ENCODE data around the gene FMR1NB.

FMR1NB gene, protein sequence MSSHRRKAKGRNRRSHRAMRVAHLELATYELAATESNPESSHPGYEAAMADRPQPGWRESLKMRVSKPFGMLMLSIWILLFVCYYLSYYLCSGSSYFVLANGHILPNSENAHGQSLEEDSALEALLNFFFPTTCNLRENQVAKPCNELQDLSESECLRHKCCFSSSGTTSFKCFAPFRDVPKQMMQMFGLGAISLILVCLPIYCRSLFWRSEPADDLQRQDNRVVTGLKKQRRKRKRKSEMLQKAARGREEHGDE

DNA sequence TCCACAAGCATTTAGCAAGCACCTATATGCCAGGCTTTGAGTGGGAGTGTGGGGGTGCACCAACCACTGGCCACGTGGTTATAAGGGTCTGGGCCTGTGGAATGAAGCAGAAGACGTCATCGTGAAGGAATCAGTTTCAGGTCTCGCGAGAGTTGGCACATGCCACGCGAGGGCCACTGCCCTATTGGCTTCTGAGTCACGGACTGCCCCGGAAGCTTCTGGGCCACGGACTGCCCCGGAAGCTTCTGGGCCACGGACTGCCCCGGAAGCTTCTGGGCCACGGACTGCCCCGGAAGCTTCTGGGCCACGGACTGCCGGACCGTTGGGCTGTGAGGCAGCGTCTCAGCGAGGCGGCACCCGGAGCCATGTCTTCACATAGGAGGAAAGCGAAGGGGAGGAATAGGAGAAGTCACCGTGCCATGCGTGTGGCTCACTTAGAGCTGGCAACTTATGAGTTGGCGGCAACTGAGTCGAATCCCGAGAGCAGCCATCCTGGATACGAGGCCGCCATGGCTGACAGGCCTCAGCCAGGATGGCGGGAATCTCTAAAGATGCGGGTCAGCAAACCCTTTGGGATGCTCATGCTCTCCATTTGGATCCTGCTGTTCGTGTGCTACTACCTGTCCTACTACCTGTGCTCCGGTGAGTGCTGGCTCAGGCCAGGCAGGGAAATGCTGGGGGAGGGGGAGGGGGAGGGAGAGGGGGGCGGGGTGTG lies at the start of gene FMR1NB:
Gene FMR1NB, plus strand, starts transcription at position 300 of the 715 bp plus-strand sequence. Its CDS starts 66 bp downstream, at position 366.
- no peak for DNase-seq

DNA sequence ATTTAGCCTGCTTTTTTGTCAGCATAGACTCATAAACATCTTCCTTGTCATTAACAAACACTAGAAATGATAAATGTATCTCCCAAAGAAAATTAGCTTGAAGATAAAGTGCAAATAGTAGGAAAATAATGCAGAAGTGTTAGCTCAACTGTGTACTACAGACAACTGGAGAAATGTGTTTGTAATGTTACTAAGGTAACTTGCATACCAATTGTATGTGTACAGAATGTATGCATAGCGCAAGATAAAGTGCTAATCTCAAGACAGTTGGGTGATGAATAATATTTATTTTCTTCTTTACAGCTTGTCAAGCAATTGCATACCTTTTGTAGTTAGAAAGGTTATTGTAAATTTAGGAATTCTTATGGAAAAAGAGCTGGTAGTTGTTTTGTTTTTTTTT lies 47.3 kb upstream of the FMR1NB start:
- DNase-seq = no peak

DNA sequence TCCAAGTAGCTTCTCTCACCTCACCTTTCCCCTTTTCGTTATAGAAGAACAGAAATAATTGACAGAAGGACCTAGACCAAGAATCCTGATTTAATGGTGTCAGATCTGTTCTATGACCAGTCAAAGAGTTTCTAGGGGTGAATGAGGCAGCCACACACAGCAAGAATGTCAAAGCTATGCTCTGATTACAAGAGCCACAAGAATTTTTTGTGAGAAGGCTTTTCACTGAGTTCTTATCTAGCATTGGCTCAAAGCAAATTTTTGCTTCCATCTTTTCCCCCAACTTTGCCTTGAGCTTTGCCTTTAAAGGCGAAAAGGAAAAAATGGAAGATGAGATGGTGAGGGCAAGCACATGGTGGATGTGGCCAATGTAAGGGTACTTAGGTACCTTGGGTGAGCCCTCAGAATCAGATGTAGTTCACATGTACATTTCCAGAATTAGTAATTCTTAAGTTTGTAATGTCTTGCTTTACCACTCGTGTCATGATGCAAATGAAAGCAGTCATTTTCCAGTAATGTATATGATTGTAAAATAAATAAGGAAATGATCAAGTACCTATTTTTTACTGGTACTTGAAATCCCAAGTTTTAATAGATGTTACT lies 45.9 kb upstream of the FMR1NB start:
- DNase-seq = no peak

DNA sequence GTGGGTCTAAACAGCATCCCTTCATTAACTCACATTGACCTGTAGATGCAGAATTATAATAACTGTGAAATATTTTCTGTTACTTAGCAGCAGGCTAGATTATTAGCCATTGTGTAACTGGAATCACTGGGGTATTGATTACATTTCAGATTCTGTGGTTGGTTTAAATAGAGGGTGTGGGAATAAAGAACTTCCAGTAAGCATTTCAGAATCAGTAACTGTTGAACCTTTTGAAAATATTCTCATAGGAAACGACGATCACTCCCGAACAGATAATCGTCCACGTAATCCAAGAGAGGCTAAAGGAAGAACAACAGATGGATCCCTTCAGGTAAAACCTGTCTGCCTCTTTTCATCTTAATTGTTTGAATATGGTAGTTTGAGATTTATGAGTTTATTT lies 35.9 kb upstream of the FMR1NB start:
- no peak for DNase-seq

DNA sequence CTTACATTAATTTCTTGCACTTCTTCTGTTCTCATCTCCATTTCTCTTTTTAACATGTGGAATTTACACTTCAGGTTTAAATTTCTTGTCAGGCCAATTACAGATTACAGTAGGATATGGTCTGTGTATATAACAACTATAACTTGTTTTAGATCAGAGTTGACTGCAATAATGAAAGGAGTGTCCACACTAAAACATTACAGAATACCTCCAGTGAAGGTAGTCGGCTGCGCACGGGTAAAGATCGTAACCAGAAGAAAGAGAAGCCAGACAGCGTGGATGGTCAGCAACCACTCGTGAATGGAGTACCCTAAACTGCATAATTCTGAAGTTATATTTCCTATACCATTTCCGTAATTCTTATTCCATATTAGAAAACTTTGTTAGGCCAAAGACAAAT lies 32.6 kb upstream of the FMR1NB start:
- no peak for DNase-seq

DNA sequence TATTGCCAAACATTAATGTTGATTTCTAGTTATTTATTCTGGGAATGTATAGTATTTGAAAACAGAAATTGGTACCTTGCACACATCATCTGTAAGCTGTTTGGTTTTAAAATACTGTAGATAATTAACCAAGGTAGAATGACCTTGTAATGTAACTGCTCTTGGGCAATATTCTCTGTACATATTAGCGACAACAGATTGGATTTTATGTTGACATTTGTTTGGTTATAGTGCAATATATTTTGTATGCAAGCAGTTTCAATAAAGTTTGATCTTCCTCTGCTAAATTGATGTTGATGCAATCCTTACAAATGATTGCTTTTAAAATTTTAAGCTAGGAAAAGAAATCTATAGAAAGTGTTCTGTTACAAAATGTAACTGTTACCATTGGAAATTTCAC lies 30.8 kb upstream of the FMR1NB start:
- DNase-seq = no peak

DNA sequence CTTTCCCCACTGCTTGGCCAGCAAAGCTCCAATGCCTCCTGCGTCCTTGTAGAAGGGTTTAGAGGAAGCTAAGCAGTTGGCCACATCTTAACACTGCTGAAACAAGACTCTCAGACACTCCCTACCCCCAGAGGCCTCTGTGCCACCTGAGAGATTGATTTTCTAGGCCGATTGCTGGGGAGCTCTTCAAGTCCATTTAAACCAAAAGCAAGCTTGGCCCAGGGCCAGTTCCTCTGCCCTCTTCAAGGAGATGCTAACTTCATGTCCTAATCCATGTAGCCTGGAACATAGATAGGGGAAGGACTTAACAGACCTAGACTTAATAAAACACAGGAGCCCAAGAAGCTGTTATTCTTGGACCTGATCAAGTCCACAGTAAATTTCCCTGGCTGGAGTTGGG lies 27.2 kb upstream of the FMR1NB start:
- no peak for DNase-seq

DNA sequence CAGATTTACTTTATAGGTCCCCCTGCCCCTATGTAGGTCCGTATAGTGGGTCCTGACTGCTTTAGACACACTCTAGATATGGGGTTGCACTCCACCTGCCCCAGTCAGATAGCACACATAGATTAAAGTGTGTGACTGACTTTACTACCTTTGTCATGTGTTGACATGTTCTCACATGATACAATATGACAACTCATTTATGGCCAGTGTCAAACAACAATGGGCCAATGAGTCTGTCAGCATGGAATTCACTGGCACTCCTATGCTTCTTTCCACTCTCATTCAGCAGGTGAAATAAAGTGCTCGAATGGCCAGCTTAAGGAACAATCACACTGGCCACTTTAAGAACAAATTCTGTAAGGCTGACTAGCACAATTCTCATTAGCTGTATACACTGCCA lies 23.8 kb upstream of the FMR1NB start:
- DNase-seq = no peak

DNA sequence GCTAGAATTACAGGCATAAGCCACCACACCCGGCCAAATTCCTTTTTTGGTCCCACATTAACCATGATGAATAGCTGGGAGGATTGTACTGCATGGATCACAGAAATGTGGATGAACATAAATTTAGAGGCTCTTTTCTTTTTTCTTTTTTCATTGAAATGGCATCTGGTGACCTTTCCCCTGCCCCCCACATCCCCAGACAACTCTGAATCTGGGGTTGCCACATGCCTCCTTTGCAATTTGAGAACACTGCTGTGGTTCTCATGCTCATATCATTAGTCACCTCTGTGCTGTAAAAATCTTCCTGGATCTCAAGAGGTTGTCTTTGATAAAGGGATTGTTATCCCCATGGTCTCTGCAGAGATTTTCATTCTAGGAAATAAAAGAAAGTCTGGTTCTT lies 22.8 kb upstream of the FMR1NB start:
- no peak for DNase-seq

DNA sequence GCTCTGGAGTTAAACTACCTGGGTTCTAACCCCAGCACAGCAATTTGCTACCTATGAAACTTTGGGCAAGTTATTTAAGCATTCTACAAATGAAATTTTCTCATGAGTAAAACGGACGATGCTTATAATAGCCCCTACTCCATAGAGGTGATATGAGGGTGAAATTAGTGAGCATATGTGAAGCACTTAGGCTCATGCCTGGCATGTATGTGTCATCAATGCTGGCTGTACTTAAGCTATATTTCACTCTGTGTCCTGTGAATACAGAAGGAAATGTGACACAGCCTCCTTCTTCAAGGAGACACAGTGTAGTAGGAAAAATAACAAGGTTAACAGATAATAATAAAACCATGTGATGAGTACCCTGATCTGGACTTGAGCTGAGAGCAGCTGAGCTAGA lies 20.4 kb upstream of the FMR1NB start:
- no peak for DNase-seq

DNA sequence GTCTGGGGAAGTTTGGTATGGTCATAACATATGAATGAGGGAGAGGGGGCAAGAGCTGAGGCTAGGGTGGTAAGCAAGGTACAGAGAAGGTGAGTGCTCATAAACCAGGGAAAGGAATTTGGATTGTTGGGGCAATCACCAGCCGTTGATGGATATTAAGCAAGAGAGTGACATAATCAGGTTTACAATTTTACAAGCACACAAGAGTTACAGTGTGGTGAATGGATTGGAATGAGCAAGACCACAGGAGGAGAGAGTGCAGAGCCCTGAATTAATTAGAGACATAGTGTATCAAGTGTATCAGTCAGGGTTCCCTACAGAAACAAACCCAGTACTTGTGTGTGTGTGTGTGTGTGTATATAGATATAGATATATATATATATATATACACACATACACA lies 18.7 kb upstream of the FMR1NB start:
- no peak for DNase-seq

DNA sequence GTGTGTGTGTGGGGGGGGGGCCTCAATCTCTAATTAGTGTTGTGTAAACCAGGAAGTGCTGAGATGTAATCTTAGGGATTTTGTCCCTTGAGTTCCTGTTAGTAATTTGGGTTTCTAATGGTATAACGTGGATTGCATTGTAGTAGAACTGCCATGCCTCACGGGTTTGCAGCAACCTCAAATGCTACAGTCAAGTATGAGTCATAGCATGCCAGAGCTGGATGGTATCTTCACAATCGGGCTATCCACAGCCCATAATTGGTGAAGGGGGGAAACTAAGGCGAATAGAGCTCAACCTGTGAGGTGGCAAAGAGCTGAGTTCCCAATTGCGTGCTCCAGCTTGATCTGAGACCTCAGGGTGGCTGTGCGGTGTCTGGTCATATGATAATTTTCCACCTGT lies 2.2 kb upstream of the FMR1NB start:
- no peak for DNase-seq

DNA sequence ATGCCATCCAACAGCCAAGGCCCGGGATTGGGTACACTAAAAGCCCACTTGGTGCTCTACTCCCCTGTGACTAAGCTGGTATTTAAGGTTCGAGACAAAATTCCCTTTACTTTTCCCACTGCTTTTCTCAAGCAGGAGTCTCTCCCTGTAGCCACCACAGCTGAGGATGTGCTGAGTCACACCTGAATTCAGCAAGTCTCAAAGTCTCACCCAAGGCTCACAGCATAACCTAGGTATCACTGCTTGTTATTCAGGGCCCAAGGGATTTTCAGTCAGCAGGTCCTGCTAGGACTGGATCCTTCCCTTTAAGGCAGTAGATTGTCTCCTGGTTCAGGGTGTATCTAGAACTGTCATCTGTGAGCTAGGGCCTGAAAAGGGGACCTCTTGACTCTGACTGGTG lies 39.2 kb downstream of the FMR1NB start:
- DNase-seq = no peak

DNA sequence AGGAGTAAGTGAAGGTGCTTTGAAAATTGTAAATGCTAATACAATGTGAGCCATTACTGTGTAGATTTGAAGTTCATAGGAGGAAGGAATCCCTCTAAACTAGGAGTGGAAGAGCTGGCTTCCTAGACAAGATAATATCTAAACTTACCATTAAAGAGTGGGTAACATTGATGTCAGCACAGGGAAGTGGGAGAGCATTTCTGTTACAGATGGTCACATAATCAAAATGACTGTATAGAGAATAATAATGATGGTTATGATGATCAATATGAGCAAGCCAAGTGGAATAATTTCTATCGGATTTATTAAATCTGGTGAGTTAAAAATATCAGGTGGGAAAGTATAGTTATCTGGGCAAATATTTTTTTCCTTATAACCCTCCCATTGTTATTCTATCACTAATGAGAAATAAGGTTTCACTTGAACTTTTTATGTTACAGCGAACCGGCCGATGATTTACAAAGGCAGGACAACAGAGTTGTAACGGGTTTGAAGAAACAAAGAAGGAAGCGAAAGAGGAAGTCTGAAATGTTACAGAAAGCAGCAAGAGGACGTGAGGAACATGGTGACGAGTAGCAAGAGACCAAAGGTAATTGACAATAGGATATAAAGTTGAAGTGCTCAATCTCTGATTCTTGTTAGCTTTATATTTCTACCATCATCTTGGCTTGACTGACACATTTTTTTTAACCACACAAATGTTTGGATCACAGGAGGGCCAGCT lies 43.5 kb downstream of the FMR1NB start:
- DNase-seq = no peak

DNA sequence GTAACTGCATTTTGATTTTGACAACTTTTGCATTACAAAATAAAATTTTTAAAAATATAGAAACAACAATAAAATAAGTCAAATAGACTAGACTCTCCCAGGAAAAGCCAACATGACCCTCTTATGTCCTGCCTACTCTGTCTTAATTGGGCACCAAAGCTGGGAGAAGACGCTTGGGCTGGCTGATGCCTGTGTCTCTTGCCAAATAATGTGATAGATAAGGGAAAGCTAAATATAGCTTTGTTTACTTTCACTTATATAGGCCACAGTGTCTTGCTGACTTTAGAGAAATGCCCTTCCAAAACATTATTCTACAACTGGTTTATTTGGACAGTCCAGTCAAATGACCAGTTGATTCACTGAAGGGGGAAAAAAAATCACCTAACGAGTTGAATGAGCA lies 54.2 kb downstream of the FMR1NB start:
- no peak for DNase-seq

DNA sequence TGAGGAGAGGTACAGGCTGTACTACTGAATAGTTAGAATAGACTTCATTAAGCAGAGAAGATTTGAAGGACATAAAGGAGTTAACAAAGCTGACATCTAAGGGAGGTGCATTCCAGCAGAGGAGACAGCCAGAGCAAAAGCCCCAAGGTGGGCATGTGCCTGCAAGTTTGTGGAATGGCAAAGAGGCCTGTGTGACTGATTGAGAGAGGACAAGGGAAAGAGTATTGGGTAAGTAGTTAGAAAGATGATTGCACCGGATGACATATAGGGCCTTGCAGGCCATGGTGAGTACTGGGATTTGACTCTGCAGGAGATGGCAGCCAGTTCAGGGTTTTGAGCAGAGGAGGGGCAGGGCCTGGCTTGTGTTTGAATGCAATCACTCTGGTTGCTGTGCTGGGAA lies 55.9 kb downstream of the FMR1NB start:
- DNase-seq = no peak

DNA sequence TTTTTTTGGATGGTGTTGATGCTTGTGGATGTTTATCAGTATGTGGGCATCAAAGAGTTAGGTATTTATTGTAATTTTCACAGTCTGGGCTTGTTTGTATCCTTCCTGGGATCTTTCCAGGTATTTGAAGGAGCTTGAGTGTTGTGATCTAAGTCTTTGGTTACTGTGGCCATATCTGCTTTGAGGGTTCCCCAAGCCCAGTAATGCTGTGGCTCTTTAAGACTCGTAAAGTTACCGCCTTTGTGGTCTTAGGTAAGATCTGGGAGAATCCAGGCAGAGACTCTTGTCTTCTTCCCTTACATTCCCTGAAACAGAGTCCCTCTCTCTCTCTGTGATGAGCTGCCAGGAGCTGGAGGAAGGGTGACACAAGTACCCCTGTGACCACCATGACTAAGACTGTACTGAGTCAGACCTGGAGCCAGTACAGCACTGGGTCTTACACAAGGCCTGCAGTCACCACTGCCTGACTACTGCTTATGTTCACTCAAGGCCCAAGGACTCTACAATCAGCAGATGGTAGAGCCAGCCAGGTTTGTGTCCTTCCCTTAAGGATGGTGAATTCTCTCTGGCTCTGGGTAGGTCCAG lies 62.2 kb downstream of the FMR1NB start:
- DNase-seq = no peak

DNA sequence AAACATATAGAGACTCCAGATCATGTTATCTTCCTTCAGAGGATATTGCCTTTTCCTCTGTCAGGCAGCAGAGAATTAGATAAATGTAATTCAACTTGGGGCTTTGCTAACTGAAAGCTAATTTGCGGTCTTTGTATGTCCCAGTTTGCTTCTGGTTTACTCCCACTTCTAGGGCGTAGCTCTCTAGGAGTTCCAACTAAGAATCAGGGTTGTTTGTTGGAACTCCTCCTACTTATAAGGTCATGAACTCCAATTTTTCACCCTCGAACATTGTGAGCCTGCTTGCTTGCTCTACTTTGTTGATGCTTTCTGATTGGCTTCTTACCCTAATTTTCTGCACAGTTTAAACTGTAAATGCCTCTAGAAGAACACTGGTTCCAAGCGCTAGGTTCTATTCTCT lies 66.1 kb downstream of the FMR1NB start:
- DNase-seq = no peak

DNA sequence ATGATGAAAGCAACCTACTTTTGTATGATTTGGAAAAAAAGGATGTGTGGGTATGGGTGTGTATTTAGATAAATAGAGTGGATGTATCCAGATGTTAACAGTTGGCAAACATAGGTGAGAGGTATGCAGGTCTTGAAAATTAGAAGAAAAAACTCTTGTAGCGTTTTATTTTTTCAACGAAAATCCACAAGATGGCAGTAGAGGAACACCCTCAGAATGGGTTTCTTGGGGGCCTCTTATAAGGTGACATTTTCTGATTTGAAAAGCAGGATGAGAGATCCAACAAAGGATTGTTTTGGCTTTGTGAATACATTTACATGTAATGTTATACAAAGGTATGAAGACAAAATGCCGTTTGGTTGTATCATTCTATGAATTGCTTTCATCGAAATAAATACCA lies 68.3 kb downstream of the FMR1NB start:
- peak; percentile 72 for DNase-seq

DNA sequence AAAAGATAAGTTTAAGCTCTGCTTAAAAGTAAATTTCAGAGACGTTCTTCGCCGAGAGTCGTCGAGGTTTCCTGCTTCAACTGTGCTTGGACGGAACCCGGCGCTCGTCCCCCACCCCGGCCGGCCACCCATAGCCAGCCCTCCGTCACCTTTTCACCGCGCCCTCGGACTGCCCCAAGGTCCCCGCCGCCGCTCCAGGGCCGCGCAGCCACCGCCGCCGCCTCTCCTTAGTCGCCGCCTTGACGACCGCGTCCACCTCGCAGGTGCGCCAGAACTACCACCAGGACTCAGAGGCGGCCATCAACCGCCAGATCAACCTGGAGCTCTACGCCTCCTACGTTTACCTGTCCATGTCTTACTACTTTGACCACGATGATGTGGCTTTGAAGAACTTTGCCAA lies 70.8 kb downstream of the FMR1NB start:
- DNase-seq = no peak

DNA sequence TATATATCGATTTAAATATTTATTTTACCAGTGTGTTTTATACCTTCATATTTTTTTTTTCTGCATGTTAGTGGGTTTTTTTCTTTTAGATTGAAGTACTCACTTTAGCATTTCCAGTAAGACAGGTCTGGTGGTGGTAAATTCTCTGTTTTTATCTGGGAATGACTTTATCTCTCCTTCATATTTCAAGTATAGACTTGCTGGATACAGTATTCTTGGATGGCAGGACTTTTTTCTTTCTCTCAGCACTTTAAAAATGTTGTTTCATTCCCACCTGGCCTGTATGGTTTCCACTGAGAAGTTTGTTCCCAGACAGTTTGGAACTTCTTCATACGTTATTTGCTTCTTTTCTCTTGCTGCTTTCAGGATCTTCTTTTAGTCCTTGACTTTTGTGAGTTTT lies 86.1 kb downstream of the FMR1NB start:
- DNase-seq = no peak

DNA sequence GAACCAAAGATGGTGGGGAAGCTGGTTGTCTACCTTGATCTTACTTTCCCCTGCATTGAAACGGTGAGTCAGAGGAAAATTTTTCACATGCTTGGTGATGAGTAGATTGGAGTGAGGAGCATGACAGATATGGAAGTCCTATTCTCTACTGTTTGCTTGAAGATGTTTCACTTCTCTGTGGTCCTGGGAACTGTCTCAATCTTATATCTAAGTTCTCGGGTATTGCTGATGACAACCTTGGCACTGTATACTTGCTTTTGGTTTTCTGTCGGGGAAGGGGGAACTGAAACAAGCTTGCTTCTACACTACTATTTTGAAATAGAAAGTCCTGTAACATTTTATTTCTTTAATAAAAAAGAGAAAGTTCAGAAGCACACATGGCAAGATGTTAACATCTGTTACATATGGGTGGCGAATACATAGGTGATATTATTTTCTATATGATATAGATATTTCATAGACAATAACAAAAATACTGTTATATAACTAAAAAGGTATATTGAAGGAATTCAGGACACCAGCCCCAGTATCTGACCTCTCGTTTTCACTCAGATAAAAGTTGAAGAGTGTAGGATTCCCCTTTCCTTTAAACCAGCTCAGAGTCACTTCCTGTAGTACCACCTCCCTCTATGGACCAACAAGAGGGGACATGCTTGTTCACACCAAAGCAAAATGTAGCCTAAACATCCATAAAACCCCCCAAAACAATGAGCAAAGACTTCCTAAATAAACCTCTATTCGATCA lies 88.8 kb downstream of the FMR1NB start:
- DNase-seq = no peak

DNA sequence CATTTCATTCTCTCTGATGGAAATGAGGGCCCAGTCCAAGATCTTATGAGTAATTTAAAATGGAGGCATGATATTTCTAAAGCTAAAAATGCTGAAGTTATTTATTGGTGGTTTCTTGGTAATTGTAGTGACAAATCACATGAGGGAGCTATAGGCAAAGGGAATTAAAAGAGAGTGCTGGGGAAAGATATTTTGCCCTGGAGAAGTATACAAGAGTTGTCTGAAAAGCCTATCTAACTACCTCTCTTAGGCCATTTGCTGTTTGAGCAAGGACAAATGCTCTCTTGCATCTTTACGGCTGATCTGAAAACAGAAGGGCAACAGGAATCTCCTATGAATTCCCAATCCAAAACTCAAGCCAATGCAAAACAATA lies 89.4 kb downstream of the FMR1NB start:
- no peak for DNase-seq

Data from NCI-H1436 (cell line).